MCF 10A (cell line): ENCODE data around the gene LCOR. TPM values are rescaled to one million over a fixed set of nuclear protein-coding genes. Genes with fewer than 3 reads are reported as not detected.

Experiments
- BruUV-seq: library from RNA; stranded (reverse); fragments of 400-500 nt; replicated peaks from 2 replicates; lab custom pipeline; 2021; lab: Mats Ljungman, UMichigan
- CTCF ChIA-PET: fragments of 300-600 bp; sonication (Branson Sonifier 250); formaldehyde crosslinking; extraction: SDS; loops from one replicate; lab custom pipeline; 2021; ENCODE audit warnings: antibody characterized with exemption, inconsistent platforms; lab: Yijun Ruan, JAX
- POLR2A ChIA-PET: fragments of 300-600, 350-650 bp; sonication (Branson Sonifier 250); formaldehyde crosslinking; extraction: SDS; loops from one replicate; lab custom pipeline; 2020; ENCODE audit warnings: antibody characterized with exemption, inconsistent platforms; lab: Yijun Ruan, JAX
- DNase-seq: peaks from one replicate; pipeline ENCODE4 v3.0.0-alpha.2; 2018; ENCODE audit not compliant: unreplicated experiment
- H3K27ac Mint-ChIP-seq: one replicate; pipeline ENCODE4 v1.8.0; 2022; ENCODE audit warnings: mild to moderate bottlenecking, low read depth, mixed read lengths; ENCODE audit not compliant: unreplicated experiment
- H3K27me3 Mint-ChIP-seq: one replicate; pipeline ENCODE4 v1.8.0; 2022; ENCODE audit warnings: mixed read lengths; ENCODE audit not compliant: insufficient read depth, unreplicated experiment
- H3K36me3 Mint-ChIP-seq: one replicate; pipeline ENCODE4 v1.8.0; 2022; ENCODE audit warnings: mild to moderate bottlenecking, moderate library complexity, mixed read lengths; ENCODE audit not compliant: insufficient read depth, unreplicated experiment
- H3K4me1 Mint-ChIP-seq: one replicate; pipeline ENCODE4 v1.8.0; 2022; ENCODE audit warnings: mixed read lengths; ENCODE audit not compliant: insufficient read depth, unreplicated experiment
- H3K4me3 Mint-ChIP-seq: one replicate; pipeline ENCODE4 v1.8.0; 2022; ENCODE audit warnings: mild to moderate bottlenecking, moderate library complexity, mixed read lengths; ENCODE audit not compliant: unreplicated experiment
- H3K9me3 Mint-ChIP-seq: one replicate; pipeline ENCODE4 v1.8.0; 2022; ENCODE audit warnings: mixed read lengths; ENCODE audit not compliant: unreplicated experiment
- intact Hi-C: fragments of 100-400 bp; cut with micrococcal nuclease; formaldehyde crosslinking; loops from 2 replicates; pipeline ENCODE4 v1.14.1; 2022
- total RNA-seq: library from RNA; stranded (reverse); gene quantifications from 2 replicates; pipeline ENCODE4 v1.2.3, GENCODE V29; 2022
- TF ChIP-seq, protein P1 (sequence below): fragments of 200-600 bp; IDR thresholded peaks from one replicate; pipeline ENCODE4 v1.8.0; 2022; ENCODE audit warnings: antibody characterized with exemption, mild to moderate bottlenecking; ENCODE audit not compliant: unreplicated experiment

Gene LCOR
- total RNA-seq, 1 experiment from 2014 or later = 40.4 TPM

DNA sequence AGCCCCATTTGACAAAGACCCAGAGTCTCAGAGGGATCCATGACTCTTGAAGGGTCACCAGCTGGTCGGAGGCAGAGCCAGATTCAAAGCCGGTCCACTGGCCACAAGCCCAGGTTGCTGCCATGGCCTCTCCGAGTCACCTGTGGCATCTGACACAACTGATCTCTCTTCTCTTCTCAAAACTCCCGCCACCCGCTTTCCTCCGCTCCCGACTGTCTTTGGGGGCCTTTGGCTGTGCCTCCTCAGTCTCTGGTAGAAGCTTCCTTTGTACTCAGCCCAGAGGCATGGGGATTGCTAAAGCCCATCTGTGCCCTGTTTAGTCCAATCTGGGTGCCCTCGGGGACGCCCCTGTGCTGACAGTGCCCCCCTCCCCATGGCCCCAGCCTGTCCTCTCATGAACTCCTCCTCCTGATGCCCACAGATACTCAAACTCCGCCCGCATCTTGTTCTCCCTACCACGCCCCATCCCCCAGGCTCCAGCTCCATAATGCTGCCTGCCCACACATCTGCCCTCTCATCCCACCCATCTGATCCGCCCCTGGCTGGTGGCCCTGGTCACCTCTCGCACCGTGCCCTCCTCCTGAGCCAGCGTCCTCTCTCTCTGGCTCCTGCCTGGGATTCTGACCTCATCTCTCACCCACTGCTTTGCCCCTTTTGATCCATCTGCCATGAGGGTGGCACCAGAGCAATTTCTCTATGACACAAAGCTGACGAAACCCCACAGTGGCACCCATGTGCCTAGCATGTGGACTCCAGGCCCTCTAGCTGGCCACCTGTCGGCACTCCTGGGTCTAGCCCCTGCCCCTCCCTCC, 203.1 kb downstream of the LCOR start:
- Mint-ChIP-seq H3K4me3 (no peak overlapping the region), H3K4me1 (peaks cover 9% of the 10 kb centered on the region), H3K36me3 (no peaks in the 10 kb centered on the region), H3K27me3 (peaks cover 20% of the 10 kb centered on the region), H3K9me3 (no peaks in the 10 kb centered on the region), H3K27ac (no peak overlapping the region)
- ChIA-PET CTCF (interaction anchor here (0.6 to 6.4 kb wide), 15 partner anchors 9 to 664 kb away, joined by 3 to 111 read pairs (median 9); no protein-coding TSS in a partner anchor), POLR2A (no interaction called here)
- BruUV-seq = no TSS peak
- DNase-seq = no peak
- TF ChIP-seq, protein P1, sequence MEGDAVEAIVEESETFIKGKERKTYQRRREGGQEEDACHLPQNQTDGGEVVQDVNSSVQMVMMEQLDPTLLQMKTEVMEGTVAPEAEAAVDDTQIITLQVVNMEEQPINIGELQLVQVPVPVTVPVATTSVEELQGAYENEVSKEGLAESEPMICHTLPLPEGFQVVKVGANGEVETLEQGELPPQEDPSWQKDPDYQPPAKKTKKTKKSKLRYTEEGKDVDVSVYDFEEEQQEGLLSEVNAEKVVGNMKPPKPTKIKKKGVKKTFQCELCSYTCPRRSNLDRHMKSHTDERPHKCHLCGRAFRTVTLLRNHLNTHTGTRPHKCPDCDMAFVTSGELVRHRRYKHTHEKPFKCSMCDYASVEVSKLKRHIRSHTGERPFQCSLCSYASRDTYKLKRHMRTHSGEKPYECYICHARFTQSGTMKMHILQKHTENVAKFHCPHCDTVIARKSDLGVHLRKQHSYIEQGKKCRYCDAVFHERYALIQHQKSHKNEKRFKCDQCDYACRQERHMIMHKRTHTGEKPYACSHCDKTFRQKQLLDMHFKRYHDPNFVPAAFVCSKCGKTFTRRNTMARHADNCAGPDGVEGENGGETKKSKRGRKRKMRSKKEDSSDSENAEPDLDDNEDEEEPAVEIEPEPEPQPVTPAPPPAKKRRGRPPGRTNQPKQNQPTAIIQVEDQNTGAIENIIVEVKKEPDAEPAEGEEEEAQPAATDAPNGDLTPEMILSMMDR = no peak
- intact Hi-C loops = loop anchor here (10.0 kb wide), 1 partner anchor 390 kb away; no protein-coding TSS in a partner anchor

DNA sequence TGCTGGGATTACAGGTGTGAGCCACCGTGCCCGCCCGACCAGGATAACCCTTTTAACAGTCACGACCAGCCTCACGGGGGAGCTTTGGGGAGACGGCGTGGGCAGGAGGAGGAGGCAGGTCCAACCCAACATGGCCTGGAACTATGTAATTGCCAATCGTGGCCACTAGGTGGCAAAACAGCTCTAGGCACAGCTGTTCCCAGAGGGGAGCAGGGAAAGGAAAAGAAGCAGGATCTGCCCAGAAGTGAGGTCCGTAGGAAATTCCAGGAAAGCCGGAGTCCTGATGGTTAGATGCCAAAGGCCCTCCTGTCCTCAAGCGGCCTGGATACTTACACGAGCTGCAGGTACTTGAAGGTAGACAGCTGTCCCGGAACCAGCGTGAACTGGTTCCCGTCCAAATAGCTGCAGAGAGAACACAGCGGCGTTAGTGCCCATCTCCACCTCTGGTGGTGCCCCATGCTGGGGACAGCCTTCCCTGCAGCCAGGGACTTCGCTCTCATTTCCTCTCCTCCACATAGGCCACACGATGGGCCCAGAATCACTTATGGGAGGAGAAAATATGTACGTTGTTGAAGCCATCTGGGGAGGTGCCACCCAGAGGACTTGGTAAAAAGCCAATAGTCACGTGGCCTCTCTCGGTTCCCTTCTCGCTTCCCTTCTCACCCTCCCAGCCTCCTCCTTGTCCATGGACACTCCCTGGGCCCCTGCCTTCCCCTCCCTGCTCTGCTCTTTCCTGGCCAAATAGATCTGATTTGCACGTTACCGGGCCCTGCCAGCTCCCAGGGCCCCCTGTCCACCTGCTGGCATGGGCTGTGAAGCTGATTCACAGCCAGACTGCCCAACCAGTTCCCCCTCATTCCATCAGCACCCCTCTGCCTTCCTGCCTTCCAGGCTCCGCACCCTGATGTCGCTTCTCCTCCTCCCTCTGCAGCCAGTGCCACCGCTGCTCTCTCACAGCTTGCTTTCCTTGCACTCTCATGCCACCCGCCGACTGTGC, 205.6 kb downstream of the LCOR start:
- H3K36me3 Mint-ChIP-seq = no peaks in the 10 kb centered on the region
- H3K27ac Mint-ChIP-seq = no peak overlapping the region
- TF ChIP-seq, protein P1 = peak; percentile 83
- no peaks in the 10 kb centered on the region for H3K9me3 Mint-ChIP-seq
- peaks cover 20% of the 10 kb centered on the region for H3K27me3 Mint-ChIP-seq
- CTCF ChIA-PET = interaction anchor here (0.6 to 6.4 kb wide), 56 partner anchors 8 to 1471 kb away, joined by 3 to 111 read pairs (median 5); no protein-coding TSS in a partner anchor
- H3K4me3 Mint-ChIP-seq = peak overlapping the region; percentile 50
- POLR2A ChIA-PET = interaction anchor here (0.6 to 1.3 kb wide), 3 partner anchors 173 to 254 kb away, joined by 3 to 4 read pairs (median 3); partner anchors contain the start of gene ARHGAP19
- H3K4me1 Mint-ChIP-seq = peaks cover 9% of the 10 kb centered on the region
- DNase-seq = peak; percentile 89
- intact Hi-C loops = loop anchor here (1.0 to 10.0 kb wide), 5 partner anchors 35 to 393 kb away; no protein-coding TSS in a partner anchor
- no TSS peak for BruUV-seq

DNA sequence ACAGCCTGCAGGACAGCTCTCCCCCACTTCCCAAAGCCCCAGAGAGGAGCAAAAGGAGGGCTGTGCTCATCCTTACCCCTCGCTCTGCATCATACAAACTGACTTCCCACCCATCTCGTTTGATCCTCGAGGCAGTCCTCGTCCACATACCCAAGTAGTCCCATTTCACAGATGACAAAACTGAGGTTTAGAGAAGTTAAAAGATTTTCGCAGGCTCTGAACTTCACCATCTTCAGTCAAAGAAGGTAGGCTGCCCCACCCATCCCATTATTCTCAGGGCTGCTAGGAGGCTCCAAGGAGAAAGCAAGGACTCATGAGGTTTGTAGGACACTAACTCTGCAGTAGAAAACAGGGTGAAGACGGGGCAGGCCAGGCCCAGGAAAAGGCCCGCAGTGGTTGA, 206.6 kb downstream of the LCOR start:
- TF ChIP-seq, protein P1 = no peak
- Mint-ChIP-seq H3K36me3 (no peaks in the 10 kb centered on the region), H3K27me3 (peaks cover 20% of the 10 kb centered on the region), H3K4me3 (peak overlapping the region; percentile 50), H3K4me1 (peaks cover 9% of the 10 kb centered on the region), H3K27ac (no peak overlapping the region), H3K9me3 (no peaks in the 10 kb centered on the region)
- intact Hi-C loops = loop anchor here (10.0 kb wide), 1 partner anchor 394 kb away; no protein-coding TSS in a partner anchor
- ChIA-PET POLR2A (interaction anchor here (0.6 to 1.0 kb wide), 2 partner anchors 11 to 1372 kb away, joined by 3 read pairs; no protein-coding TSS in a partner anchor), CTCF (interaction anchor here (0.7 to 6.4 kb wide), 17 partner anchors 15 to 664 kb away, joined by 3 to 111 read pairs (median 4); no protein-coding TSS in a partner anchor)
- no TSS peak for BruUV-seq
- no peak for DNase-seq
